Type B pancreatic cell (in vitro differentiated cells): Measurements from ENCODE around the gene DAND5. TPM values are rescaled to one million over a fixed set of nuclear protein-coding genes. Genes with fewer than 3 reads are reported as not detected.

ENCODE experiments used
- DNase-seq: peaks from one replicate; pipeline ENCODE4 v3.0.0; 2021; ENCODE audit warnings: mixed read lengths; ENCODE audit not compliant: unreplicated experiment; ENCODE audit errors: extremely low spot score
- H3K27ac Mint-ChIP-seq: 2 replicates; pipeline ENCODE4 v1.8.0; 2021; ENCODE audit warnings: mild to moderate bottlenecking, mixed read lengths
- H3K27me3 Mint-ChIP-seq: 2 replicates; pipeline ENCODE4 v1.8.0; 2021; ENCODE audit warnings: mixed read lengths
- H3K36me3 Mint-ChIP-seq: 2 replicates; pipeline ENCODE4 v1.8.0; 2021; ENCODE audit warnings: mixed read lengths
- H3K4me1 Mint-ChIP-seq: one replicate; pipeline ENCODE4 v1.8.0; 2021; ENCODE audit warnings: mixed read lengths; ENCODE audit not compliant: unreplicated experiment
- H3K4me3 Mint-ChIP-seq: 2 replicates; pipeline ENCODE4 v1.8.0; 2021; ENCODE audit warnings: mild to moderate bottlenecking, mixed read lengths
- H3K9me3 Mint-ChIP-seq: 2 replicates; pipeline ENCODE4 v1.8.0; 2021; ENCODE audit warnings: mixed read lengths
- CTCF ChIP-seq: fragments of 200-600 bp; sonication (generic); conservative IDR thresholded peaks from 2 replicates; pipeline ENCODE4 v1.5.0; 2021; ENCODE audit warnings: antibody characterized with exemption, mild to moderate bottlenecking
- total RNA-seq: library from RNA; stranded (reverse); gene quantifications from 2 replicates; pipeline ENCODE4 v1.2.1, GENCODE V29; 2021; ENCODE audit warnings: low replicate concordance

The DAND5 gene
- total RNA-seq, 1 donor from 2014 or later: not detected

DNA sequence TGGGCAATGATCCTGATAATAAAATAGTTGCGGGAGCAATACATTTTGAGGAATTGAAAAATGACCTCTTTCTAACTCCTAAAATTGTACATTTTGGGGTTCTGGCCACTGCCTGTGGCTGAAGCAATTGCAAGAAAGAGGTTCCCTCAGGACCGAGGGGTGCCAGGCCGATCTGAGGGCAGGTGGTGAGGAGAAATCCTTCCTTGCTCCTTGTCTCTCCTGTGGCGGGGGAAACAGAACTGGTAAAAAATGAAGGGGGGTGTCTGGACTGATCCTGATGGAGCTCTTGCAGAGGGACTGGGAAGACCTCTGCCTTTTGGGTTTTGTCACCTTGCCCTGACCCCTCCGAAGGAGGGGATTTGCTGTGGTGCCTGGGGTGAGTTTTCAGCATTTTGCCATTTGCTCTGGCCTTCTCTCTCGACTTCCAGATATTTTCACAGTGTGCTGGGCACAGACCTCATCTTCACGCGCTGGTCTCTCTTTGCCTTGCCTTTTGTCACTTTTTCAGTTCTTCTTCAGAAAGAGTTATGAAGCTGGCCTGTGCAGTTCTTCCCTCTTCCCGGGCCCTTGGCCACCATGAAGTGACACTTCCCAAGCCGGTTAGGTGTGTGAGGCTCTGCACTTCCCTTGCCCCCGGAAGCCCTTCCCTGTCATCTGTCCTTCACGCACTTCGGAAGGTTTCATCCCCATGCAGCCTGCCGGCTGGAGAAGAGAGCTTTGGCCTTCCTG is 48.1 kb downstream of the DAND5 start:
- Mint-ChIP-seq H3K9me3 (no peaks in the 10 kb centered on the region), H3K27ac (no peak overlapping the region), H3K4me3 (no peak overlapping the region), H3K36me3 (no peaks in the 10 kb centered on the region), H3K4me1 (peaks cover 33% of the 10 kb centered on the region), H3K27me3 (peaks cover 100% of the 10 kb centered on the region)
- TF ChIP-seq CTCF: no peak
- no peak for DNase-seq

DNA sequence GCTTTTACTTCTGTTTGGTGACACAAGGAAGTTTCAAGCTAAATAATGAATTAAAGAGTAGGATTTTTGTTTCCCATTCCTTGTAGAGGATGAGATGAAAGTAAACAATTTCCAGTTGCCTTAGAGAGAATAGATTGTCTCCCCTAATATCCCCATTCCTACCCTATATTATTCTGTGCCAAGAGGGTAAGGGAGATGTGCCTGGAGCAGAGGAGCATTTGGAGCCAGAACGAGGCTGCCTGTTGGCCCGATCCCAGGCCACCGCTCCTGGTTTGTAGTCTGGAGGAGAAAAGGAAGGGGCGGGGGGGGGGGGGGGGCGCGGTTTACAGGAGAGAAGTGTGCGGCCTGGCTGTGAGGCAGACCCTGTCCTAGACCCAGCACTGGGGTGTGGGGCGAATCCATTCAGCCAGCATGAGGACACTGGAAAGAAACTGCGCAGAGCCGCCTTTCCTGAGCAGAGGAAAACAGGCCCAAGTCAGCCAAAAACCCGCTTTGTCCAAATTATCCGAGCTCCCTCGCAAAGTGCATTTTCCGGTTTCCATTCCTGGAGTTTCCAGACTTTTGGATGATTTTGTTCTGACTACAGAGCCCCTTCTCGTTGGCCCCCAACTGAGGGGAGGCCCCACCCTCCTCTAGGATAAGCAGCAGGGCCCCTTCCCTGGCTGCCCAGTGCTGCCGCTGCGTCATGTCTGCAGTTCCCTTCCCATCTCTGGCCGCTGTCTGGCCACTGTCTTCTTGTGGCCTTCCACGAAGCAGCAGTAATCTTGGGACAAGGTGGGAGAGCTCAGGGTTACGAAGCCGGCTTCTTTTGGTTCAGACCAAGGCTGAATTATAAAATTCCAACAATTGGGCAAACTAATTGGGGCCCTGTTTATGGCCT is 48.9 kb downstream of the DAND5 start:
- Mint-ChIP-seq H3K27ac (no peak overlapping the region), H3K9me3 (no peaks in the 10 kb centered on the region), H3K4me3 (no peak overlapping the region), H3K27me3 (peaks cover 100% of the 10 kb centered on the region), H3K4me1 (peaks cover 27% of the 10 kb centered on the region), H3K36me3 (no peaks in the 10 kb centered on the region)
- TF ChIP-seq CTCF: no peak
- no peak for DNase-seq

DNA sequence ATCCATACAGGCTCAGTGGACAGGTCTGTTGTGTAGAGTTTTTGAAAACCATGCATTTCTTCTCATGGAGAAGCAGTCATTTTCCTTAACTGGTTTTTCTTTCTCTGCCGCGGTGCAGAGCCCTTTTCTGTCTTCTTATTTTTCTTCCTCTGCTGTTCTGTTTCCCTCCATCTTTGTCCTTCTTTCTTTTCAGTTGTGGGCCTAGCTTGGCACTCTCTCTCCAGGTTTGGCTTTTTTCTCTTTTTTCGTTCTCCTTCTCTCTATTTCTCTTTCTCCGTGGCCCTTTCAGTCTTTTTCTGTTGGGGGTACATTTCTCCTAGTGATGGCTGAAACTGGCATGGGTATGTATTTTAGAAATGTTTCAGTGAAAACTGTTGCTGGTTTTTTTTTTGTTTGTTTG is 50.0 kb downstream of the DAND5 start:
- H3K4me1 Mint-ChIP-seq: peaks cover 30% of the 10 kb centered on the region
- H3K4me3 Mint-ChIP-seq: peak overlapping the region; percentile 21

GRCh38 chr19:13020002-13020414 is 50.6 kb downstream of the DAND5 start:
- H3K4me3 Mint-ChIP-seq: no peak overlapping the region
- no peaks in the 10 kb centered on the region for H3K9me3 Mint-ChIP-seq
- H3K4me1 Mint-ChIP-seq: peaks cover 37% of the 10 kb centered on the region
- no peak overlapping the region for H3K27ac Mint-ChIP-seq
- DNase-seq: no peak
- H3K36me3 Mint-ChIP-seq: peaks cover 6% of the 10 kb centered on the region
- H3K27me3 Mint-ChIP-seq: peaks cover 100% of the 10 kb centered on the region
- no peak for TF ChIP-seq CTCF

More for the DNA sequence above, 50.0 kb downstream of the DAND5 start:
- no peak for TF ChIP-seq CTCF
- DNase-seq: no peak
- Mint-ChIP-seq H3K27me3 (peaks cover 100% of the 10 kb centered on the region), H3K27ac (no peak overlapping the region), H3K9me3 (no peaks in the 10 kb centered on the region), H3K36me3 (peaks cover 3% of the 10 kb centered on the region)

- Mint-ChIP-seq H3K27ac (no peak overlapping the region), H3K9me3 (no peaks in the 10 kb centered on the region), H3K4me1 (peaks cover 35% of the 10 kb centered on the region), H3K27me3 (peaks cover 100% of the 10 kb centered on the region), H3K4me3 (peak overlapping the region; percentile 51), H3K36me3 (peaks cover 11% of the 10 kb centered on the region)
- DNase-seq: no peak
- TF ChIP-seq CTCF: no peak
Observed at GRCh38 chr19:13022111-13022858, 52.9 kb downstream of the DAND5 start.
